ENCODE results near the gene ISCA2.

GRCh38 chr14:74475678-74476077 lies 17.9 kb upstream of the ISCA2 start:
- no peak for TF ChIP-seq CTCF (conservative IDR thresholded peaks at IDR 0.05; ENCODE audit: low read length)
- TF ChIP-seq EZH2phosphoT487 (IDR thresholded peaks at IDR 0.05; ENCODE audit: borderline replicate concordance): no peak

Data from Loucy (cell line).